HG03469 (cell line): ENCODE data around the gene TRIM22.
"Not testable (repeated sequence)": the region's sequence is repeated elsewhere in the genome, so short reads cannot be mapped to it uniquely, and the experiment has no call there.

Experiments
- ATAC-seq: cut with Tn5 transposase; IDR thresholded peaks from one replicate; pipeline ENCODE4 v1.9.1; 2021; ENCODE audit warnings: mild to moderate bottlenecking, moderate library complexity, moderate number of reproducible peaks; ENCODE audit not compliant: unreplicated experiment

The TRIM22 gene, protein sequence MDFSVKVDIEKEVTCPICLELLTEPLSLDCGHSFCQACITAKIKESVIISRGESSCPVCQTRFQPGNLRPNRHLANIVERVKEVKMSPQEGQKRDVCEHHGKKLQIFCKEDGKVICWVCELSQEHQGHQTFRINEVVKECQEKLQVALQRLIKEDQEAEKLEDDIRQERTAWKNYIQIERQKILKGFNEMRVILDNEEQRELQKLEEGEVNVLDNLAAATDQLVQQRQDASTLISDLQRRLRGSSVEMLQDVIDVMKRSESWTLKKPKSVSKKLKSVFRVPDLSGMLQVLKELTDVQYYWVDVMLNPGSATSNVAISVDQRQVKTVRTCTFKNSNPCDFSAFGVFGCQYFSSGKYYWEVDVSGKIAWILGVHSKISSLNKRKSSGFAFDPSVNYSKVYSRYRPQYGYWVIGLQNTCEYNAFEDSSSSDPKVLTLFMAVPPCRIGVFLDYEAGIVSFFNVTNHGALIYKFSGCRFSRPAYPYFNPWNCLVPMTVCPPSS

DNA sequence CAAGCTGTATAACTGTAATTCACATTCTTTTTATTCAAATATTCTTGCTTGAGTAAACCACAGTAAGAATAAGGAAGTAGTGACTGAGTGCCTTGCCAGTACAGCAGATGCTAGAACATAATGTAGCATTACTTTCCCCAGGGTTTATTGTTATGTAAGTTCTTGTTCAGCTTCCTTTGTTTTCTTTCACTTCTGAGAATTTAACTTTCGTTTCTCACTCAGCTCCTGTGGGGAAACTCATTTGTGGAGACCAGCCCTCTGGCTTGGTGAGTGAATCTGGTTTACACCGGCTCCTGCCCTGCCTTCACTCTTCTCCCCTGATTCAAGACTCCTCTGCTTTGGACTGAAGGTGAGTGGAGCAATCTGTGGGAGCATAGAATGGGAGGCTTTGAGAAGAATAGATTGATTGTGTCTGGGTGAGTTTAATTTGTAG lies at the start of gene TRIM22:
Gene TRIM22, plus strand, starts transcription at position 240 of the 433 bp plus-strand sequence. CDS start 6,443 bp downstream, outside the sequence.
- ATAC-seq: peak; percentile 80

DNA sequence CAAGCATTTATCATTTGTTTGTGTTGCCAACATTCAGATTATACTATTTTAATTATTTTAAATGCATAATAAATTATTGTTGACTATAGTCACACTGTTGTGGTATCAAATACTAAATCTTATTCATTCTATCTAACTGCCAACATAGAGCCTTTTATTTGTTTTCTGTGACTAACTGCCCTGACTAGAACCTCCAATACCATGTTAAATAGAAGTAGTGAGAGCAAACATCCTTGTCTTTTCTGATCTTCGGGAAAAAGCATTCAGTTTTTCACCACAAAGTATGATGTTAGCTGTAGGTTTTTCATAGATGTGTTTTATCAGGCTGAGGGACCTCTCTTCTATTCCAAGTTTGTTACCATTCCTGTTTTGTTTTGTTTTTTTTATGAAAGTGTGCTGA lies 49.6 kb upstream of the TRIM22 start:
- ATAC-seq: no peak

DNA sequence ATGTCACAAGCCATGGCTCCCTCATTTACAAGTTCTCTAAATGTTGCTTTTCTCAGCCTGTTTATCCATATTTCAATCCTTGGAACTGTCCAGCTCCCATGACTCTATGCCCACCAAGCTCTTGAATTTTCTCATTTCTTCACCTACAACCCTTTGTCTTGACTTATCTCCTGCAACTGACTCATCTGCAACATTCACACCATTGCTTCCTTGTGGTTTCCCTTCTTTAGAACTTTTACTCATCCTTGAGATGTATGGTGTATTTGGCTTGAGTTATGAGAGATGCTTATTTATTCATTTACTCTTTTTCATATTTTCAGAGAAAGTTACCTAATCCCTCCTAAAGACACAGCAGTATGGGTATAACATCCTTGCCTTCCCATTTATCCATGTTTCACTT lies 46.0 kb upstream of the TRIM22 start:
- ATAC-seq: no peak

DNA sequence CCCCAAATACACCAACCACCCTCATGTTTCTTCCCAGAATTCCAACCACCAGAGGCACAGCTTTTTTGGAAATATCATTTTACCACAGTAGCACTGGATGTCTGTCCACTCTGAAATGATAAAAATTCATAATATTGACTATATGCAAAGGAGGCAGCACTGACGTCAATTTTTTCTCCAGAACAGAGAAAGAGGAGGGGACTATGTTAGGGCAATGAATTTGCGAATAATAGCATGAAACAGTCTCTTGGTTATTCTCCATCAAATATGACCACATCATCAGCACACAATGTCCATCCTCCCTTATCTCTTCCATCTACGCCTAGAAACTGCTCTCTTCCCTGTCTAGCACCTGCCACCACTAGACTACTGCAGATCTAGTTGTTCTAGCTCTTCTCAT lies 43.5 kb upstream of the TRIM22 start:
- no peak for ATAC-seq

DNA sequence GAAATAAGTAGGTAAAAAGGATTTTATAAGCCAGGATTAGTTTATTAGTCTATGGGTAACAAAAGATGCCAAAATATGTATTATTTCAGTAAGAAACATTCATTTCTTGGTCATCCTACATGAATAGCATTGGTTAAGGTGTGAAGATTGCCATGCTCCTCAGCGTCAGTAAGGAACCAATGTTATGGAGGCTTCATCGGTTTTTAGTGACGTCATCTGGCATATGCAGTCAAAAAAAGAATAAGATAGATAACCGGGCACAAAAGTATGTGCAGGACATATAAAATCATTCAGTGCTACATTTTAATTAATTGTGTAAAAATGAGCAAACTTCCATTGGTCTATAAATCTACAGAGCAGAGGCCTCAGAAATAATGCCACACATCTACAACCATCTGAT lies 34.1 kb upstream of the TRIM22 start:
- ATAC-seq: no peak

DNA sequence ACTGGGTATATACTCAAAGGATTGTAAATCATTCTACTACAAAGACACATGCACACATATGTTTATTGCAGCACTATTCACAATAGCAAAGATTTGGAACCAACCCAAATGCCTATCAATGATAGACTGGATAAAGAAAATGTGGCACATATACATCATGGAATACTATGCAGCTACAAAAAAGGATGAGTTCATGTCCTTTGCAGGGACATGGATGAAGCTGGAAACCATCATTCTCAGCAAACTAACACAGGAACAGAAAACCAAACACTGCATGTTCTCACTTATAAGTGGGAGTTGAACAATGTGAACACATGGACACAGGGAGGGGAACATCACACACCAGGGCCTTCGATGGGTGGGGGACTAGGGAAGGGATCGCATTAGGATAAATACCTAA lies 32.6 kb upstream of the TRIM22 start:
- not testable (repeated sequence) for ATAC-seq

DNA sequence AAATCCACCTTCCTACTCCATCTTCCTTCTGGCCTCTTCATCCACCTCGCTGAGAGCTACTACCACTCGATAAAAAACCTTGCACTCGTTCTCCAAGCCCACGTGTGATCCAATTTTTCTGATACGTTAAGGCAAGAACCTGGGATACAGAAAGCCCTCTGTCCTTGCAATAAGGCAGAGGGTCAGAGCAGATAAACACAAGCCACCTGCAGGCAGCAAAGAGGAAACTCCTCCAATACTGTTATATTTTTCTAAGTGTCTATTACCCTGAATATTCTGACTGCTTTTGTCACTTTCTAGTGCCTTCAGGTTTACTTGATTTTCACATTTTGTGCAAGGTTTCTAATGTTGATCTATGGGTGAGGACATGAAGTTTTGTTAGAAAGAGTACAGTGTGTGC lies 31.3 kb upstream of the TRIM22 start:
- ATAC-seq: no peak

DNA sequence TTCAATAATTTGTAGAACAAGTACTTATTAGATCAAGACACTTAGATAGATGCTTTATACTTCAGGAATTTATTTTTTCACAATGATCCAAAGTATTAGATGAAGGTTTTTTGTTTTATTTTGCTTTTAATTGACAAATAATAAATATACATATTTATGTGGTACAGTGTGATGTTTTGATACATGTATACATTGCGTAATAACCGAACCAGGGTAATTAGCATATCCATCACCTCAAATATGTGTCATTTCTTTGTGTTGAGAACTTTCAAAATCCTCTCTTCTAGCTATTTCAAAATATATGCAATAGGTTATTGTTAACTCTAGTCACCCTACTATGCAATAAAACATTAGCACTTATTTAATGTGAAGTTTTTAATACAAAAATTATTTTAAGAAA lies 26.1 kb upstream of the TRIM22 start:
- ATAC-seq: no peak

DNA sequence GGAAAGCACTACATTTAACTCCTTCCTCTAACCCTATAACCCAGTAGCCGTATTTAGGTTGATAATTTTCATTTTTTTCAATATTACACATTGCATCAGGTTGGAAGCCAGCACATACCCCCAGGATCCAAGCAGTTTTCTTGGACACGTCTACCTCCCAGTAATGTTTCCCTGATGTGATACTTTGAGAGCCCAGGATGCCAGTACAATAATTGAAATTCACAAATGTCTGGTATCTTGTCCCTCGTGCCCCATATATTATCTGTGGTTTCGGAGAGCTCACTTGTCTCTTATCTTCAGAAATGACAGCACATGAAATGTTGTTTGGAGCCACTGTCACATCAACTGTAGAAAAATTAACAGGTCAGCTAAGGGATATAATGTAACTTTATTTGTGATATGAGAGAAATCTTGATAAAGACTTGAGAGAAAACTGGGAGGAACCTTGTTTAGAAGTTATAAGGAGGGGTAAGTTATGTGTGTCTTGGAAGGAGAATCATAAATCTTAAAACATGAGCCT lies 24.5 kb upstream of the TRIM22 start:
- no peak for ATAC-seq

DNA sequence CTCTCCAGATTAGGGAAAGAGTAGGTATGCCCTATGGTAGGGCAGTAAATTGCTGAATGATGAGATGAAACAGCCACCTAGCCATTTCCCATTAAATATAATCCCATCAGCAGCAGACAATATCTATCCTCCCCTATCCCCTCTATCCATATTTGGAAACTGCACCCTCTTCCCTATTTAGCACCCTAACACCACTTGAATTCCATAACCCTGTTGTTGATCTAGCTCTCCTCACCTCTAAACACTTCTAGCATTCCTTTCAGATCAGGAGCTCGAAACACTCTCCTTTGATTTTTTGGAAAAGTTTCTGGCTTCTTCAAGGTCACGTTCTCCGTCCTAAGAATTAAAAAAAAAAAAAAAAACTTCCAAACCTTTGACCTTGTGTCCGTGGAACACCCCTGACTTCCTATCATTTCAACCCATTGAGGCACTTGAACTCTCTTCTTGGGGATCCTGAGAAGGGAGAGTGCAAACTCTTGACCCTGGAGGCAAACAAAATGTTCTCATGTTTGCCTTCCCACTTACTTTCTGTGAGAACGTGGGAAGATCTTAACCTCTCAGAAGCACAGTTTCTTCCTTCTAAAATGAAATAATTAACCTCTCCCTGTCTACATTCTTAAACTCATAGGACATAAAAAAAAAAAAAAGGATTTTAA lies 23.7 kb upstream of the TRIM22 start:
- ATAC-seq: no peak

DNA sequence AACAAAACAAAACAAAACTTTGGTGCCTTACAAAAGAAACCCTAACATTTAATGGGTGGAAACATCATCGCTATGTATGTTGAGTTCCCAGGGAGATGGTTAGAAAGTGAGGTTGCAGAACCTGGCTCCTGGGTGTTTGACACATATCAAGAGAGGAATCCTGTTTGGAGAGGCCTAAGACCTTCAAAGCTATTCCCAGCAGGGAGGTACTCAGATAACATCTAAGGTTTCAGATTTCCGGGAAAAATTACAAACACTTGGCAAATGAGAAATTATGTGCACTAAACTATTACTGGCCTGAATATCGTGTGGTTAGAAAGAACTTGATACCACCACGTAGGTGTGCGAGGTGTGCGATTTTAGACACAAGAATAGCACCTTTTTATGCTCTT lies 23.2 kb upstream of the TRIM22 start:
- no peak for ATAC-seq

DNA sequence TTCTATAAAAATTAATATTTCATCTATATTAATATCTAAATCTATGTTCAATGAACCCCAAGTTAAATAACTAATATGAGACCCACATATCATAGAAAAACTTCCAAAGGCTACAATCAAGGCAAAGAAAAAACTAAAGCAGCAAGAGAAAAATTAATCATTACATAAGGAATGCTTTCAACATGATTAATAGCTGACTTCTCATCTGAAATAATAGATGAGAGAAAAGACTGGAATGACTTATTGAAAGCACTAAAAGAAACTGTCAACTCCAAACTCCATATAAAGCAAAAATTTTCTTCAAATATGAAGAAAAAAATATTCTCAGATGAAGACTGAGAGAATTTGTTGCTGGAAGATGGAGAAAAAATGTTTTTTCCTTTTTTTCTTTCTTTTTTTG lies 17.8 kb upstream of the TRIM22 start:
- no peak for ATAC-seq

DNA sequence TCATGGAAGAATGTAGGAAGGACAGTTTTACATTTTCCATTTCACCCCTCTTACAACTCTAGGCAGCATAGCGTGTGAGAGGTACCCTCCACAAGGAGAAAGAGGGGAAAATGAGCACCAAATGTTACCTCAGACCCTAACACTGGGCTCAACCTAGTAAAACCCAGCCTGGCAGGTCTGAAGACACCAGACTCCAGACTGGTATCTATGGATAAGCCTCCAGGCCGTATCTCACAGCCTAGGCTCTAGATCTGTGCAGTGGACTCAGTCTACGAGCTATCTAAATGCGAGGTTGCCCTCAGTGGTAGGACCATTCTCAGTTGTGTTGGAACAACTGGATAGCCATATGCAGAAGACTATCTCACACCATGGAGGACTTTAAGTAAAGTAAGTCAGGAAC lies 15.2 kb upstream of the TRIM22 start:
- no peak for ATAC-seq

DNA sequence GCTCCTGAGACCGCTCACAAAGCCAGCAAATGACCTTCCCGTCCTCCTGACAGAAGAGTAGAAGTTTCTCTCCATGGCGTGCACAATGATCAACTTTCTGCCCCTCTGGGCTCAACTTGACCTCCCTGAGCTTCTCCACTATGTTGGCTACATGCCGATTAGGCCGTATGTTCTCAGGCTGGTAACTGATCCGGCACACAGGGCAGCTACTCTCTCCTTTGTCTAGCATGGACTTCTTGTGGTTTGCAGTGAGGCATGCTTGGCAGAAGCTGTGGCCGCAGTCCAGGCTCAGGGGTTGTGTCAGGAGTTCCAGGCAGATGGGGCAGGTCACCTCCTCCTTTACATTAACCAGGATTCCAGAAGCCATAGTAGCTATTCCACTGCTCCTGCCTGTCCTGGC lies 9.8 kb upstream of the TRIM22 start:
- ATAC-seq: no peak

DNA sequence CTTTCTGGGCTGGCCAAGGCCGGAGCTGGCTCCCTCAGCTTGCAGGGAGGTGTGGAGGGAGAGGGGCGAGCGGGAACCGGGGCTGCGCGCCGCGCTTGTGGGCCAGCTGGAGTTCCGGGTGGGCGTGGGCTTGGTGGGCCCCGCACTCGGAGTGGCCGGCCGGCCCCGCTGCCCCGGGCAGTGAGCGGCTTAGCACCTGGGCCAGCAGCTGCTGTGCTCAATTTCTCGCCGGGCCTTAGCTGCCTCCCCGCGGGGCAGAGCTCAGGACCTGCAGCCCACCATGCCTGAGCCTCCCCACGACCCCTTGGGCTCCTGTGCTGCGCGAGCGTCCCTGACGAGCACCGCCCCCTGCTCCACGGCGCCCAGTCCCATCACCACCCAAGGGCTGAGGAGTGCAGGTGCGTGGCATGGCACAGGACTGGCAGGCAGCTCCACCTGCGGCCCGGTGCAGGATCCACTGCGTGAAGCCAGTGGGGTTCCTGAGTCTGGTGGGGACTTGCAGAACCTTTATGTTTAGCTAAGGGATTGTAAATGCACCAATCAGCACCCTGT lies 6.6 kb upstream of the TRIM22 start:
- ATAC-seq: not testable (repeated sequence)

DNA sequence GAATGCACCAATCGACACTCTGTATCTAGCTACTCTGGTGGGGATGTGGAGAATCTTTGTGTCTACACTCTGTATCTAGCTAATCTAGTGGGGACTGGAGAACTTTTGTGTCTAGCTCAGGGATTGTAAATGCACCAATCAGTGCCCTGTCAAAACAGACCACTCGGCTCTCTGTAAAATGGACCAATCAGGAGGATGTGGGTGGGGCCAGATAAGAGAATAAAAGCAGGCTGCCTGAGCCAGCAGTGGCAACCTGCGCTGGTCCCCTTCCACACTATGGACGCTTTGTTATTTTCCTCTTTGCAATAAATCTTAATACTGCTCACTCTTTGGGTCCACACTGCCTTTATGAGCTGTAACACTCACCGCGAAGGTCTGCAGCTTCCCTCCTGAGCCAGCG lies 6.0 kb upstream of the TRIM22 start:
- ATAC-seq: not testable (repeated sequence)

DNA sequence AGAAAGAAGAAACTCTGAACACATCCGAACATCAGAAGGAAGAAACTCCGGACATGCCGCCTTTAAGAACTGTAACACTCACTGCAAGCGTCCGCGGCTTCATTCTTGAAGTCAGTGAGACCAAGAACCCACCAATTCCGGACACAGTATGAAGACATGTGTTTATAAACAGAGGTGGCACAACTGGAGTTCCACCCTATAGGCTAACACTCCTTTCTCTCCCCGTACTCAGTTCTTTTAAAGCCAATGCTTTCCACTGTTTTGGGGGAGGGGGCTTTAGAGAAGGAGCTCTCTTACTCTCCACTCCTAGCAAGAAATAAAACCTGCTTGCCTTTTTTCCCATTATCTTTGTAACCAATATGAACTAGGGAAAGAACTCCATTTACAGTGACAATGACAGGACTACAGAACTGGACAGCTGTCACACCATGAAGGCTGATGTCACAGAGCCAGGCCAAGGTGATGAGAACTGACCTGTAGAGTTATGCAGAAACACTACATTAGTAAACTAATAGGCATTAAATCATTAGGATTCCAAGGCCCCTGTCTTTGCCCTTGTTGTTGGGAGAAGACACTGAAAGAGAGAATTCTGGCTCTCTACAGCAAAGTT lies 5.4 kb upstream of the TRIM22 start:
- ATAC-seq: no peak

DNA sequence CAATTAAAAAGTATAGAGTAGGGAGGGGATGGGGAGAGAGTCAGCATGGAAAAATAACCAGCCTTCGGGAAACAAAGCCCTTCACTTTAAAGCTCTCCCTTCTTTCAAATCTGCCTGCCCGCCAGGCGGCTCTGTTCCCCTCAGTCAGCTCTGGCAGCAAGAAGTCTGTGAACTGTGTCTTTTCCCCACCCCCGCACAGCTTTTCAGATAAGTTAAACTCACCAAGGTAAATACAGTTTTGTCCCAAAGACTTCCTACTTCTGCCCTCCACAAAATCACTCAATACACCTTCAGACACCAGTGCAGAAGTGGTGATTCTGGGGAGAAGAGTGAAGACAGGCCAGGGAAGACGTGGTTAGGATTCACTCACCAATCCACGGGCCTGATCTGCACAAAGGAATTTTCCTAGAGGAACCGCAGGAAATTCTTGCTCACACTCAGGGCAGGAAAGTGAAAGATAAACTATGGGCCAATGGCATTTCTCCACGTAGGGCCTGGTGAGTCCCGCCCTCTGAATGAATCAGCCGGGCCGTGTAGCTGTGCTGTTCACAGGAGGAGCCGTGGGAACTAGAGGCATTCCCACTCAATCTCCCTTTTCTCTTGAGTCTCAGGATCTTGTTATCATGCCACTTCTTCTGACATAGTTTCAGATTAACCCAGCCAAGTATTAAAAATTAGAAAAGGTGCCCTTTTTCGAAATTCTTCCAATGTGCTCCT lies 4.8 kb upstream of the TRIM22 start, which contains the start of gene TRIM5:
Gene TRIM5, minus strand, starts transcription at position 429 of the 717 bp plus-strand sequence. CDS start 4,897 bp downstream, outside the sequence.
- ATAC-seq: peak; percentile 49

DNA sequence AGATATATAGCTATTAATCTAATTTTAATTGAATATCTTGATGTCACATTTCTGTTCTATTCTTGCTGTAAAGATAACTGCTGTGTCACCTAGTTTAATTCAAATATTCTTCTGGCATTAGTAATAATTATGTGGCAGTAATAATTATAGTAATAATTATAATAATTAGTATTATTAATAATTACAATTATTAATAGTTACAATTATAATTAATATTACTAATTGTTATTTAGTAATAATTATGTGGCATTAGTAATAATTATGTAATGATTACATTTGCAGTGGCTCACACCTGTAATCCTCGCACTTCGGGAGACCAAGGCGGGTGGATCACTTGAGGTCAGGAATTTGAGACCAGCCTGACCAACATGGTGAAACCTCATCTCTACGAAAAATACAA lies 3.2 kb upstream of the TRIM22 start:
- no peak for ATAC-seq

DNA sequence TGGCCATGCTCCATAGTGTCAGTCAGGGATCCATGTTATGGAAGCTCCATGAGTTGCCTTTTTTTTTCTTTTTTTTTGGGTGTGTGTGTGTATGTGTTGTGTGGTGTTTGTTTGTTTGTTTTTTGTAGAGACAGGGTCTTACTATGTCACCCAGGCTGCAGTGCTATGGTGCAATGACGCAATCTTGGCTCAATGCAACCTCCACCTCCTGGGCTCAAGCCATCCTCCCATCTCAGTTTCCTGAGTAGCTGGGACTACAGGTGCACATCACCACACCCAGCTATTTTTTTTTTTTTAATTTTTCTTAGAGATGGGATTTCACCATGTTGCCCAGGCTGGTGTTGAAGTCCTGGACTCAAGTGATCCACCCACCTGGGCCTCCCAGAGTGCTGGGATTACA lies 1.1 kb upstream of the TRIM22 start:
- no peak for ATAC-seq
